Fibroblast of lung (primary cell): ENCODE data around the gene TXNRD2. TPM values are rescaled to one million over a fixed set of nuclear protein-coding genes. Genes with fewer than 3 reads are reported as not detected.

Experiments used
- DNase-seq, 2 donors: peaks; one replicate each; pipeline versions ENCODE4 v3.0.0 to v3.0.0-alpha.2; 2010; ENCODE audit warnings: low read depth in 2 of 2
- H2AFZ ChIP-seq: 2 replicates; pipeline ENCODE4 v1.5.1; 2012; ENCODE audit warnings: low read length, control low read depth, inconsistent platforms
- H3K27ac ChIP-seq: 2 replicates; pipeline ENCODE4 v1.5.1; 2011; ENCODE audit warnings: low read length, control low read depth; ENCODE audit not compliant: insufficient read depth
- H3K27me3 ChIP-seq: 2 replicates; pipeline ENCODE4 v1.5.1; 2011; ENCODE audit warnings: mild to moderate bottlenecking, low read length; ENCODE audit not compliant: control insufficient read depth, insufficient read depth
- H3K36me3 ChIP-seq: 2 replicates; pipeline ENCODE4 v1.5.1; 2011; ENCODE audit warnings: low read length; ENCODE audit not compliant: control insufficient read depth, insufficient read depth
- H3K4me1 ChIP-seq: 2 replicates; pipeline ENCODE4 v1.5.1; 2011; ENCODE audit warnings: low read length; ENCODE audit not compliant: control insufficient read depth, insufficient read depth; ENCODE audit errors: extremely low read depth
- H3K4me2 ChIP-seq: 2 replicates; pipeline ENCODE4 v1.5.1; 2011; ENCODE audit warnings: low read length, control low read depth; ENCODE audit not compliant: insufficient read depth; ENCODE audit errors: extremely low read depth
- H3K4me3 ChIP-seq, 4 experiments: fragments of 200-600 bp in 1 of 4; sonication (generic) in 1 of 4; replicated peaks in 1 of 4; 2 replicates each; pipeline ENCODE4 v1.5.1; 2011 to 2016; ENCODE audit warnings: low read length in 4 of 4, low read depth in 3 of 4, mild to moderate bottlenecking in 3 of 4, control low read depth in 2 of 4, inconsistent platforms in 1 of 4, mixed read lengths in 1 of 4; ENCODE audit not compliant: insufficient read depth in 1 of 4; ENCODE audit errors: control extremely low read depth in 1 of 4
- H3K79me2 ChIP-seq: 2 replicates; pipeline ENCODE4 v1.5.1; 2012; ENCODE audit warnings: mild to moderate bottlenecking, low read length, inconsistent platforms; ENCODE audit not compliant: control insufficient read depth, insufficient read depth
- H3K9ac ChIP-seq: 2 replicates; pipeline ENCODE4 v1.5.1; 2011; ENCODE audit warnings: mild to moderate bottlenecking, low read length, control low read depth; ENCODE audit not compliant: insufficient read depth
- H3K9me3 ChIP-seq: 2 replicates; pipeline ENCODE4 v1.5.1; 2012; ENCODE audit warnings: low read depth, low read length; ENCODE audit not compliant: control insufficient read depth, insufficient read depth
- H4K20me1 ChIP-seq: 2 replicates; pipeline ENCODE4 v1.5.1; 2011; ENCODE audit warnings: low read length; ENCODE audit not compliant: control insufficient read depth, insufficient read depth; ENCODE audit errors: extremely low read depth
- EZH2 ChIP-seq: IDR thresholded peaks from 2 replicates; pipeline ENCODE4 v1.5.1; 2012; ENCODE audit warnings: low read length, control low read depth, mild to moderate bottlenecking; ENCODE audit errors: missing control alignments
- polyA plus RNA-seq, 2 donors: library from polyadenylated mRNA; depleted of rRNA in 1 of 2; stranded (reverse) in 1 of 2; unstranded in 1 of 2; fragments of >200 nt; gene quantifications; 2 replicates each; pipeline ENCODE4 v1.2.1, GENCODE V29; 2011 to 2012; ENCODE audit warnings: missing spikeins in 1 of 2
- total RNA-seq: library from RNA; depleted of rRNA; stranded (reverse); fragments of >200 nt; gene quantifications from 2 replicates; pipeline ENCODE4 v1.2.1, GENCODE V29; 2014
- TF ChIP-seq, protein P1 (sequence below), 2 donors: IDR thresholded peaks in 1 of 2; conservative IDR thresholded peaks in 1 of 2; 1 replicate in 1 of 2; 2 replicates in 1 of 2; pipeline ENCODE4 v1.5.1; 2011 to 2012; ENCODE audit warnings: low read length in 2 of 2, control low read depth in 1 of 2, inconsistent platforms in 1 of 2, low read depth in 1 of 2, mild to moderate bottlenecking in 1 of 2

The TXNRD2 gene
- total and polyA plus RNA-seq, 2 donors (not counting 1 experiment from before 2014, with no cell fraction given), result 13.2 to 30.7 TPM

DNA sequence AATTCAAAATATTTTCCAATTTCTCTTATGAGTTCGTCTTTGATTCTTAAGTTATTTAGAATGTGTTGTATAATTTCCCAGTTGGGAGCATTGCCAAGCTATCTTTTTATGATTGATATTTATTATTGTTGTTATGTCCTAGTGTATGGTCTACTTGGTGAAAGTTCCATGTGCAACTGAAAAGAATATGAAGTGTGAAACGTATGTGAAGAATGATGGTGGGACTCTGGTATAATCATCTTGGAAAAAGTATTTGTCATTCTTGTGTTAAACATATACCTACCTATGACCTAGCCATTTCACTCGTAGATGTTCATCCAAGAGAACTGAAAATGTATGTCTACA, 75.0 kb downstream of the TXNRD2 start:
- Histone ChIP-seq H3K4me3 (no peak overlapping the region), H3K79me2 (no peaks in the 10 kb centered on the region), H3K4me2 (no peak overlapping the region)

DNA sequence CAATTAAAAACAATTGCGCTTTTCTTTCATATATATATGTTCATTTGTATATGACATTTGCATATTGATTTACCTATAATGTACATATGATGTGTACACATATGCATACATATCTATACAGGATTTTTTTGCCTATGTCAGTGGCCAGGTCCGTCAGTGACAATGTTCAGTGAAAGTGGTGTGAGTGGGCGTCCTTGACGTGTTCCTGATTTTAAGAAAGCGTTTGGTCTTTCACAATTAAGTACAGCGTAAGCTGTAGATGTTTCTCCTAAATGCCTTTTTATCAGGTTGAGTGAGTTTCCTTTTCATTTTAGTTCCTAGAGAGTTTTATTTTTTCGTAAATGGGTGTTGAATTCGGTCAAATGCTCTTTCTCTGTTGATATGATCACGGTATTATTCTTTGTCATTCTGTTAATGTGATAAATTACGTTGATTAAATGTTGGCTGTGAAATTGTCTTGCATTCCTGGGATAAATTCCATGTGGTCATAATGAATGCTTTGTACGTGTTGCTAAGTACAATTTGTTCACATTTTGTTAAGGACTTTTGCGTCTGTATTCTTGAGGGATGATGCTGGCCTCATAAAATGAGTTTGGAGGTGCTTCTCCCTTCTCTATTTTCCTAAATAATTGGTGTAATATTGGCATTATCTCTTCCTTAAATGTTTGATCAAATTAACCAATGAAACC, 76.3 kb downstream of the TXNRD2 start:
- no peak overlapping the region for H3K4me2 ChIP-seq
- H3K79me2 ChIP-seq, result no peaks in the 10 kb centered on the region
- H3K36me3 ChIP-seq, result no peaks in the 10 kb centered on the region
- peak in 1 of 2 donors; percentile 55 for DNase-seq
- H3K4me1 ChIP-seq, result no peaks in the 10 kb centered on the region
- H3K9me3 ChIP-seq, result no peaks in the 10 kb centered on the region
- H3K27me3 ChIP-seq, result no peaks in the 10 kb centered on the region
- no peaks in the 10 kb centered on the region for H4K20me1 ChIP-seq
- H3K4me3 ChIP-seq, result no peak overlapping the region
- no peak overlapping the region for H3K27ac ChIP-seq
- TF ChIP-seq, protein P1, sequence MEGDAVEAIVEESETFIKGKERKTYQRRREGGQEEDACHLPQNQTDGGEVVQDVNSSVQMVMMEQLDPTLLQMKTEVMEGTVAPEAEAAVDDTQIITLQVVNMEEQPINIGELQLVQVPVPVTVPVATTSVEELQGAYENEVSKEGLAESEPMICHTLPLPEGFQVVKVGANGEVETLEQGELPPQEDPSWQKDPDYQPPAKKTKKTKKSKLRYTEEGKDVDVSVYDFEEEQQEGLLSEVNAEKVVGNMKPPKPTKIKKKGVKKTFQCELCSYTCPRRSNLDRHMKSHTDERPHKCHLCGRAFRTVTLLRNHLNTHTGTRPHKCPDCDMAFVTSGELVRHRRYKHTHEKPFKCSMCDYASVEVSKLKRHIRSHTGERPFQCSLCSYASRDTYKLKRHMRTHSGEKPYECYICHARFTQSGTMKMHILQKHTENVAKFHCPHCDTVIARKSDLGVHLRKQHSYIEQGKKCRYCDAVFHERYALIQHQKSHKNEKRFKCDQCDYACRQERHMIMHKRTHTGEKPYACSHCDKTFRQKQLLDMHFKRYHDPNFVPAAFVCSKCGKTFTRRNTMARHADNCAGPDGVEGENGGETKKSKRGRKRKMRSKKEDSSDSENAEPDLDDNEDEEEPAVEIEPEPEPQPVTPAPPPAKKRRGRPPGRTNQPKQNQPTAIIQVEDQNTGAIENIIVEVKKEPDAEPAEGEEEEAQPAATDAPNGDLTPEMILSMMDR (conservative IDR thresholded peaks at IDR 0.05 in 1 of 2, IDR thresholded peaks at IDR 0.05 in 1 of 2; ENCODE audit: low read depth in 1 of 2, low read length in 2 of 2), result no peak
- TF ChIP-seq EZH2, result no peak
- no peak overlapping the region for H3K9ac ChIP-seq
- no peak overlapping the region for H2AFZ ChIP-seq

More for the DNA sequence above, 75.0 kb downstream of the TXNRD2 start:
- no peak for DNase-seq
- no peak overlapping the region for H2AFZ ChIP-seq
- H3K4me1 ChIP-seq, result no peaks in the 10 kb centered on the region
- TF ChIP-seq, protein P1 (conservative IDR thresholded peaks at IDR 0.05 in 1 of 2, IDR thresholded peaks at IDR 0.05 in 1 of 2; ENCODE audit: low read depth in 1 of 2, low read length in 2 of 2), result no peak
- no peak for TF ChIP-seq EZH2
- no peaks in the 10 kb centered on the region for H3K9me3 ChIP-seq
- no peak overlapping the region for H3K9ac ChIP-seq
- no peaks in the 10 kb centered on the region for H4K20me1 ChIP-seq
- H3K36me3 ChIP-seq, result no peaks in the 10 kb centered on the region
- H3K27ac ChIP-seq, result no peak overlapping the region
- no peaks in the 10 kb centered on the region for H3K27me3 ChIP-seq

DNA sequence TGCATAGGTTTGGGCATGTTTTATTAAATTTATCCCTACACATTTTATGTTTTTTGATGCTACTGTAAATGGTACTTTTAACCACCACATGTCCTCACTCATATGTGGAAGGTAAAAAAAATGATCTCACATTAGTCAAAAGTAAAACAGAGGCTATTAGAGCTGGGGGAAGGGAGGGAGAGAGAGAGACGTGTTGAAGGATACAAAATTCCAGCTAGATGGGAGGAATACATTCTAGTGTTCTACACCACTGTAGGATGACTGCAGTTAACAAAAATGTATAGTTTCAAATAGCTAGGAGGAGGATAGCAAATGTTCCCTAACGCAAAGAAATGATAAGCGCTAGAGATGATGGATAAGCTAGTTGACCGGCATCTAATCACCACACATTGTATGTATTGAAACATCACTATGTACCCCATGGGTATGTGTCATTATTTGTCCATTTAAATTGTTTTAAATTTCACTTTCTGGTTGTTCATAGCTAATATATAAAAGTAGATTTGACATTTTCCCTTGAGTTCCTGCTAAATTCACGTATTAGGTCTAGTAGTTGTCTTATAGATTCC, 77.0 kb downstream of the TXNRD2 start:
- Histone ChIP-seq H3K9ac (no peak overlapping the region), H3K27me3 (no peaks in the 10 kb centered on the region), H3K4me2 (no peak overlapping the region), H3K9me3 (no peaks in the 10 kb centered on the region), H3K4me1 (no peaks in the 10 kb centered on the region), H3K36me3 (no peaks in the 10 kb centered on the region), H3K4me3 (no peak overlapping the region), H3K79me2 (no peaks in the 10 kb centered on the region), H2AFZ (no peak overlapping the region), H4K20me1 (no peaks in the 10 kb centered on the region), H3K27ac (no peak overlapping the region)
- DNase-seq, result no peak
- TF ChIP-seq, protein P1 (conservative IDR thresholded peaks at IDR 0.05 in 1 of 2, IDR thresholded peaks at IDR 0.05 in 1 of 2; ENCODE audit: low read depth in 1 of 2, low read length in 2 of 2), result no peak
- no peak for TF ChIP-seq EZH2
